GM21529 (cell line): Measurements from ENCODE around the gene PSMC5.

Experiments used
- ATAC-seq: cut with Tn5 transposase; IDR thresholded peaks from one replicate; pipeline ENCODE4 v1.9.1; 2021; ENCODE audit not compliant: unreplicated experiment

The PSMC5 gene

DNA sequence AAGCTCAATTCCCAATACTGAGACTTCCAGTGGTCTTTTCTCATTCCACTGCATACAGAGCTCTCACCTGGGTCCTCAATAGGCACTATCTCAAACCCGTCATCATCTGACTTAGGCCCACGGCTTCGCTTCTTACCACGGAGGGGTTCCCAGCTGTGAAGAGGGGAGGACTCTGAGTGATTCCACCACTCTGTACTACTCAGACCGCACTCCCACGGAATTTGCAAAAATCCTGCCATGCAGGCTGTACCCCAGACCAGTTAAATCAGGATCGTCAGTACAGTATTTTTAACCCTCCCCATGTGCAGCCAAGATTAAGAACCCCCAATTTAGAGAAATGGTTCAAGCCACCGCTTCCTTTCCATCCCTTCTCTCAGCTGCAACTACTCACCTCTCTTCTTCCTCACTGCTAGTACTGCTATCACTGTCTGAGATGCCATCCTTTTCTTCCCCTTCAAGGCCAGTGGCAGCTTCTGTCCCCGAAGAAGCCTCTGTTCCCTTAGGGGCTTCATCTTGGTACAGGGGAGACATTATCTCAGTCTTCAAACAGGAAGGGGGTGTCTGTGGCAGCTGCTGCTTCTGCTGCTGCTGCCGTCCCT is 6.2 kb upstream of the PSMC5 start:
- no peak for ATAC-seq

DNA sequence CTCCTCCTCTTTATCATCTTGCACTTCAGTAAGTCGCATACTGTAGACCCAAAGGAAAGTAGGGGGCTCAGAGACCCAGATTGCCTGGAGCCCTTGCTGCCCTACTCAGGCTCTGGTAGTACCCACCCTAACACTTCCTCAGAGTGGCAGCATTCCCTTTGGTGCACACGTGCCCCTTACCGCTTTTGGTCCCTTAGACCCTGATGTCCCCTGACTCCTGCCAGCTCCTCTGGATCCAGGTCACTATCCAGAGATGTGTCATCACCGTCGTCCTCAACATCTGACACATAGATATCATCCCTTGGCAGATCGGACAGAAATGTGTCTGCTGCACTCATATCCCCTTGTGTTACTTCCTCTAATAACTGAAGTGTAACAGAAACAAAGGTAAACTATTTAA is 5.4 kb upstream of the PSMC5 start:
- ATAC-seq = no peak

DNA sequence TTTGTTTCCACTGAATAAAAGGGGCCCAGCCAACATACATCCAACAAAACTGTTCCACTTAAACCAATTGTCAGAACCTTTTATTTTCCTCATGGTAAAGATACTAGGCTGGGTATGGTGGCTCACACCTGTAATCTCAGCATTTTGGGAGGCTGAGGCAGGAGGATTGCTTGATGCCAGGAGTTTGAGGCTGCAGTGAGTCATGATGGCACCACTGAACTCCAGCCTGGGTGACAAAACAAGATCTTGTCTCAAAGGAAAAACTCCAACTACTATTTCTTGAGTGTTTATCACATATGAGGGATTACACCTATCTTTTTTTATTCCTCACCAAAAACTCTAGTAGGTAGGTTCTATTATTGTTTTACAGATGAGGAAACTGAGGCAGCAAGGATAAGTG is 4.7 kb upstream of the PSMC5 start:
- ATAC-seq = no peak

DNA sequence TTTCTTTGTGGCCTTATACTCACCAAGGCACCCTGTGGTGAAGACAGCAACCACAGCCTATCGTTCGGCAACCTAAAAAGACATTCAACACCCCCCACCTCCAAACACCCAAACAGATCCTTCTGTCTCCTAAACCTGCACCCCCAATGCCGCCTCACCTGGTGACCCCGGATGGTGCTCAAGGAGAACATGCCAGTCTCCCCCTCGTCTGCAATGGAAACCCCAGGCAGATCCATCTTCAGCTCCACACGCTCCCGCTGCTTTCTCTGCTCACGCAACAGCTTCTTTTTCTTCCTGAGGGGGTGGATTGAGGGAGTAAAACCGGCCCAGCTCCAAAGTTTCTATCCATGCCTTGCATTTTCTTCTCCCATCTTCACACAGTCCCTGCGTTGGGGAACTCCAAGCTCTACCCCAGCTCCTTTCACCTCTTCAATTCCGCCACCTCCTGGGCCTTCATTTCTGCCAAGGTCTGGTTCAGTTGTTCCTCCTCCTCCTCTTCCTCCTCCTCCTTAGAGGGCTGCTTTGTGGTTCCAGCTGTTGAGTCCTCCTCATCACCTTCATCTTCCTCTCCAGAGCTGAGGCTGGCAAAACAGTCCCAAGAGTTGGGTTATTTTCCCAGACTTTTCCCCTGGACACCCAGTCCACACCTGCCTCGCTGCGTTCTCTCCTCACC is 3.4 kb upstream of the PSMC5 start:
- no peak for ATAC-seq

DNA sequence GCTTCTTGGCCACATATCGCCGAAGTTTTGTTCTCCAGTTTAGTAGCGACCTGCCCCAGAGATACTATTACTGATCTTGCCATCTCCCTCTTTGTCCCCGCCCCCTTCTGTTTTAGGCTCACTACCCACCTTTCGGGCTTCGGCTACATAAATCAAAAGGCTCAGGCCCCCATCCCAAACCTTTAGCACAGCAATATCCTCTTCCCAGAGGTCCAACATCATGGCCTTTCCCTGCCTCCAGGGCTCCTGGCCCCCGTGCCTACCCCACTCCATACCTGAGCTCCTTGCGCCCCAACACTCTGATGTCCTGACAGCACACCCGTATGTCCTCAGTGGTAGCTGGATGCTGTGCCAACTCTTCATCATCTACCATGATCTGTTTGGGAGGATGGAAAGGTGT is 2.9 kb upstream of the PSMC5 start:
- ATAC-seq = no peak

DNA sequence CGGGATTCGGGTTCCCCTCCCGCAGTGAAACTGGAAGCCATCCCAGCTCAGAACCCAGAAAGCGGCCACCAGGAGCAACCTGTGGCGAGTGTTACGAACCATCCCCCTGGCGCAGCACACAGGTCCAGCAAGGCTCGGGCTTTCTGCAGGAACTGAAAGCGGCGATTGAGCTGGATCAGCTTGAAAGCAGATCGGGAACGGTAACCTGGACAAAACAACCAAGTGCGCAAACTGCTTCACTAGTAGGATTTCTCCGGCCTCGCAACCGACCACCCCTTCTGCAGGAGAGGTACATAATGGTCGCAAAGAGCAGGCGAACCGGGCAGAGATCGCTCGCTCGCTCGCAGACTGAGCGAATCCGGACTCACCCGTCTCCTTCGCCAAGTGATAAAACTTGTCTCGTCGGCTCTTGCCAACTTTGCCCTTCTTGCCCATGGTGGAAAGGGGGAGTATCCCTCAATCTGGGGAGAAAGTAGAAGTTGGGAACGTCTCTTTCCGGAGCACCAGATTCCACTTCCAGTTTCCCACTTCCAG is 696 bp upstream of the PSMC5 start:
- no peak for ATAC-seq

DNA sequence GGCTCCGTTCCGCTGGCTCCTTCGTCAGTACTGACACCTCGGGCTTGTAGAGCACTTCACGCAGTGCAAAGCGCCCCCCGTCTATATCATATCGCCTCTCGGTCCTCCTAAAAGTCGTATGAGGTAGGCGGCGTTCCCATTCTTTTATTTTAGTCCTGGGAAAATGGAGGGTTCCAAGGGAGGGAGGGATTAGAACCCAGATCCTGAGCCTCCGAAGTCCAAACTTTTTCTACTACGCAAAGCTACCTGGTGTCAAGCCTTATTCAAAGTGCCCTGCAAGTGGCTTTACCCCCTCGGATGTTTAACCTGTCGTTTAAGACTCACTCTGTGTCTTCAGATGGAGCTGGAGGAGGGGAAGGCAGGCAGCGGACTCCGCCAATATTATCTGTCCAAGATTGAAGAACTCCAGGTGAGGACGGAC is 580 bp downstream of the PSMC5 start:
- no peak for ATAC-seq

DNA sequence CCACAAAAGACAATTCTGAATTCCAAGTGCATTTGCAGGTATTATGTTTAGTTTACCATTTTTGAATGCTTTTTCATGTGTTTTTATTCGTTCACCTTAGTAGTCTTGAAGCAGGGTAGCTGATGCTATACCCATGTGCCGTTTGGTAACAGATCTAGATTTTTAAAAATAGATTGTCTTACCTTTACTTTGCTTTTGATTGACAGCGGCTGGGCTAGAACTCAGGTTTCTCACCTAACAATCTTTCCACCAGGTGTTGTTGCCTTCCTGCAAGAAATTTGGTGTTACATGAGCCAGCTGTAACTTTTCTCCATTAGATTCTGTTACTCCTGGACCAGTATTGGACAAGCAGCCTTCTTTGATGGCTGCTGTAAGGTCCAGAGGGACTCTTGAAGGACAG is 1.7 kb downstream of the PSMC5 start:
- no peak for ATAC-seq

DNA sequence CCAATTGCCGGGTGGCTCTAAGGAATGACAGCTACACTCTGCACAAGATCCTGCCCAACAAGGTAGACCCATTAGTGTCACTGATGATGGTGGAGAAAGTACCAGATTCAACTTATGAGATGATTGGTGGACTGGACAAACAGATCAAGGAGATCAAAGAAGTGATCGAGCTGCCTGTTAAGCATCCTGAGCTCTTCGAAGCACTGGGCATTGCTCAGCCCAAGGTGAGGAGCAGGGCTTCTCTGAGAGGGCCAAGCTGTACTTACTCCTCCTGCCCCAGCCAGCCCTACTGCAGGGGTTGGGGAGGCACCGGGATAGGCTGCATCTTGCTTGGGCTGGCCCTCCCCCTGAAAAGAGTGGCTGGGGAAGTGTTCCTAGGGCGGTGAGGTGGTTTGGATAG is 3.0 kb downstream of the PSMC5 start:
- no peak for ATAC-seq

DNA sequence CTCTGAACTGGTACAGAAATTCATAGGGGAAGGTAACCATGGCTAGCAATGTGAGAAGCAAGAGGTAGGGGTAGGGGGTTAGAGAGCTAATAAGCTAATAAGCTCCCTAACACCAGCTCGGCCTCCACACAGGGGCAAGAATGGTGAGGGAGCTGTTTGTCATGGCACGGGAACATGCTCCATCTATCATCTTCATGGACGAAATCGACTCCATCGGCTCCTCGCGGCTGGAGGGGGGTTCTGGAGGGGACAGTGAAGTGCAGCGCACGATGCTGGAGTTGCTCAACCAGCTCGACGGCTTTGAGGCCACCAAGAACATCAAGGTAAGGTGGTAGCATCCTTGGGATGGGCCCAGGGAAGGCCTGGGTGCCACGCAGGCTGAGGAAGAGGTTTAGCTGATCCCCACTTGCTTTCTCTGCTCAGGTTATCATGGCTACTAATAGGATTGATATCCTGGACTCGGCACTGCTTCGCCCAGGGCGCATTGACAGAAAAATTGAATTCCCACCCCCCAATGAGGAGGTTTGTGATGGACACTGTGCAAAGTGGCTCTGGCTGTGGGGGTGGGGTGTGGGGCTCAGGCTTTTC is 3.8 kb downstream of the PSMC5 start:
- no peak for ATAC-seq

DNA sequence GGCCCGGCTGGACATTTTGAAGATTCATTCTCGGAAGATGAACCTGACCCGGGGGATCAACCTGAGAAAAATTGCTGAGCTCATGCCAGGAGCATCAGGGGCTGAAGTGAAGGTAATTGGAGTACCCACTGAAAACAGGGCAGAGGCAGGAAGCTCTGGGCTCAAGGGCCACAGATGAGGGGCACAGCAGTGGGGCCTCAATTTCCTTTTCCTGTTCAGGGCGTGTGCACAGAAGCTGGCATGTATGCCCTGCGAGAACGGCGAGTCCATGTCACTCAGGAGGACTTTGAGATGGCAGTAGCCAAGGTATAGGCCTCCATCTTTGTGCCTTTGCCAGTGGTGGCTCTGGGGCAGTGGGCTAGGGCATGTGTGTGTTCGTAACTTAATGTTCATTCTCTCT is 4.3 kb downstream of the PSMC5 start:
- ATAC-seq = no peak

DNA sequence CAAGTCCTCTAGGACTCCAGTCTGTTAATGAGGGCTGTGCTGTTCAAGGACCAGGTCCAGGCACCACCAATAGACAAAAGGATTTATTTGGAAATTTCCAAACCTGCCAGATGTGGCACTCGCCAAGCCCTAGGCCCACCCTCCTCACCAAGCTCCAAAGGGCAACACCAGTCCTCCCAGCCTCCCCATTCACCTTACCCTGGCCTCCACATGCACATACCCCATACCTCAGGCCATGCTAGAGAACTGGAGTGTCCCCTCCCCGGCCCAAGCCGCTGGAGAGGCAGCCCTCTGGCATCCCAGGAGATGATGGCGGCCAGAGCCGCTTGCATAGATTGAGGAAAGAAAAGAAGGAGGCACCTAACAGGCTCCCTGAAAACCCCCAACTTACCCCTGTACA is 4.8 kb downstream of the PSMC5 start:
- no peak for ATAC-seq

DNA sequence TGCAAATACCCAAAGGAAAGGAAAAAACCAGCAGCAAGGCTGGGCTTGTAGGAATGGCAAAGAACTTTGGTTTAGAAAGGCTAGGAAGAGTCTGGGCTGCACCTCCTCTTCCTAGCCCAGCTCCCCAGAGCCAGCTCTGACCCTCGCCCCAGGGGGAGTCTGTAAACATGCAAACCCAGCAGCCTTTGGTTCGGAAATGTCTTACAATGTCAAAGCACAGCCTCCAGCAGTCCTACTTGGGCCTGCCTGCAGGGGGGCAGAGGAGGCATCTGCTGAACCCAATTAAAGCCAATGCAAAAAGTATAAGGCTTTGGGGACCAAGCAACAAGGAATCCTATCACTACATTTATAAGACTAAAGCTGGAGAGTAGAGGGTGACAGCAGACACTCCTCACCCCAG is 5.2 kb downstream of the PSMC5 start:
- ATAC-seq = no peak

DNA sequence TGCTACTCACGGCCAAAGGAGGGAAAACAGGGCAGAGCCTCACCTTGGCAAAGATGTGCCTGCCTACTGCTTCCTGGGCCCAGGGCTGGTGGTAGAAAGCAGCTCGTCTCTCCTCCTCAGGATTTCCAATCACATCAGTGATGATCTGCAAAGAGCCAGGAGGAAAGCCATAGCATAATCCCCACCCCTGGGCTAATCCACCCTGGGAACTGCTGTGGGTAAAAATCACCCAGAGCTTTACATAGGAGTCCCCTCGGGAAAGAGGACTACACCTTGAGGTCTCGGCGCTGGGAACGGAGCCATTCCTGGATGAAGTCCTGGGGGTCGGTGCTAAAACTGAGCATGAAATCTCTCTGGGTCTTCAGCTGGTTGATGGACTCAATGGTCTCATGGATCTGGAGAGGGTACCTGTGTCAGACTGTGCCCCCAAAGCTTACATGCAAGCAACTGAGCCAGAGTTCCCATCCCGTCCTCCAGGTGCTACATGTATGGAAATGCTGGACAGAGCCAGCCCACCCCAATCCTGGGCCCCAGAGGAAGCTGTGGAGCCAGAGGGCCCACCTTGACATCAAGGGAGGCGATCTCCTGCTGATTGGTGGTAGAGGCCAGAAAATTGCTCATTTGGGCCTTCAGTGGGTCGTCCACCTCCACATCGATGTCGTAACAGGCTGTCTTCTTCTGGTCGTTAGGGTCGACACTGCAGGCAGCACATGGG is 6.0 kb downstream of the PSMC5 start:
- ATAC-seq = no peak

DNA sequence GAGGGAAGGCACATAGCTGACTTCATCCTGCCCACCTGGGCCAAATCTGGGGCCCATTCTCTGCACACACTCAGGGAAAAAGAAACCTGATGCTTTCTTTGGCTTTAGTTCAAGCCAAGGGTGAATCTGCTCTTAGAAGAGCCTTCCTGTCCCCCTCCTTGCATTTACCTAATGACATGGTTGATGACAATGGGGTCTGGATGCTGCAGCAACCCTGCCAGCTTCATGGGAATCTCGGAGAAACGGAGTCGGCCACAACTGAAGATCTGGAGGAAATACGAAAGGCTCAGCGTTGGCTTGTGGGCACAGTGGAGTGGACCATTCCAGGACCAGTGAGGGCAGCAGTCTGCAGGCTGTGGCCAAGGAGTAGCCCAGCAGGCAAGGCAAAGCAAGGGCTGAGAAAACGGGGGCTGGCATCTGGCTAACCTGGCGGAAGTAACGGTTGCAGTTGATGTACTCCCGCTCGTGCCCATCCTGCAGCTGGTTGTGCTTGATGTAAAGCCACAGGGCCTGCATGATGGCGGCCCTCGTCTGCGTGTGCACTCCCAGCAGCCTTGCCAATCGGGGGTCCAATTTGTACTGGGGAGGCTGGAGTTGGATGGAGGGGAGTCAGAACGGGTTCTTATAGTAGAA is 6.6 kb downstream of the PSMC5 start:
- no peak for ATAC-seq

DNA sequence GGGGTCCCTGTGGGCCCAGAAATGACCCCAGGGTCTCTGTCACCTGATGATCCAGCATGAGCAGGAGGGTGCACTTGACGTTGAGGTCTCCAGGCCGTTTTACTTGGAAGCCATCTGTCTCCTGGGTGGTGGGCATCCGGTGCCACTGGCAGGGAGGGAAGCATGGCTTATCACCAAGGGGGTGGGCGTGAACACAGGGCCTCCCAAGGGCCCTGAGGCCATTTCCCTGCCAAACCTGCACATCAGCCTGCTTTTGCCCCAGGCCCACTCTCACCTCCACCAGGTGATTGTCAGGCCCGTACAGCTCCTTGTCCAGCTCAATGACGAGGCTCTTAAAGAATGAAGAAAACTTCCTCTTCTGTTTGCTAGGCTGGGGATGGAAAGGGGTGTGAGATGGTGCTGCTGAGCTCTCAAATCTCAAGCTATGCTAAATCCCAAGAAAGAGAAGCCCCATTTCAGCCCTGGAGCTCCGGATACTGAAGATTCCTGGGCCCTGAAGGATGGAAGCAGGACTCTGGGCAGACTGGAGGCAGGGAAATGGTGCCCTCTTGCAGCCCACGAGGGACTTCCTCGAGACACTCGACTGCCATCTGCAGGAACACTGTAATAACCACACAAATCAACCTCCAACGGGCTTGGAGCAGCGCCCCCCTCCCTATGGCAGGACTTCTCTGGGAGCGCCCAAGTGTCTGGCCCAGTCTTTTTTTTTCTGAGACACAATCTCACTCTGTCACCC is 7.4 kb downstream of the PSMC5 start:
- peak; percentile 66 for ATAC-seq

DNA sequence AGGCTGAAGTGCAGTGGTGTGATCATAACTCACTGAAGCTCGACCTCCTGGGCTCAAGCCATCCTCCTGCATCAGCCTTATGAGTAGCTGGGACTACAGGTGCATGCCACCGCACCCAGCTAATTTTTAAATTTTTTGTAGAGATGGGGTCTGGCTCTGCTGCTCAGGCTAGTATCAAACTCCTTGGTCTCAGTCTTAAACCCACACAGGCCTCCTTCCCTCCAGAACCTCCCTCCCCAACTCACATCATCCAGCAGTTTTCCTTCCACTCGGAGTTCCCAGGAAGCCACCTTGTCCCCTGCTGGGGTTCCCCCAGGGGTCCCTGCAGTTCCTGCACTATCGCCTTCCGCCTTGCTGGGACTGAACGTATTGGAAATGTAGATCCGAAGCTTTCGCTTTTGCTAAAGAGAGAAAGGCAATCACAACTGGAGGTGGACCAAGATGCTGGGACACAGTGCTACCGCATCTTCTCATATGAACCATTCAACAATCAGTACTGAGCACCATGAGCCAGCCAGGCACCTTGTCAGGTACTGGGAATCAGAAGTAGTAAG is 8.0 kb downstream of the PSMC5 start:
- no peak for ATAC-seq

DNA sequence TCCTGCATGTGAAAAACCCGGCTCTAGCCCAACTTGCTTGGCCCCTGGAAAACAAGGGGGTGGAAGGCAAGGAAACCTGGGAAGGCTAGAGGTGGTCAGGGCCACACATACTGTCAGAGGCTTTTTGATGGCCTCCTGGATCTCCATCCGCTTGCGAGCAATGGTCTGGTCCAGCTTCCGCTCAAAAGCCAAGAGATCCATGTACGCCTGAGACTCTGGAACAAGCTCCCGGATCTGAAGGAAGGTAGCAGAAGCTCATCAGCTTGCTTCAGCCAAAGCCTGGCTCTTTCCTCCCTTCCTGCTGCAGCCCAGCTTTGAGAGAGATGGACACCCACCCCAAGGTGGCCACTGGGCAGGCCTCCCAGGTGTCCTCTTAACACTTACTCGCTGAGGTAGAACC is 9.6 kb downstream of the PSMC5 start:
- no peak for ATAC-seq

DNA sequence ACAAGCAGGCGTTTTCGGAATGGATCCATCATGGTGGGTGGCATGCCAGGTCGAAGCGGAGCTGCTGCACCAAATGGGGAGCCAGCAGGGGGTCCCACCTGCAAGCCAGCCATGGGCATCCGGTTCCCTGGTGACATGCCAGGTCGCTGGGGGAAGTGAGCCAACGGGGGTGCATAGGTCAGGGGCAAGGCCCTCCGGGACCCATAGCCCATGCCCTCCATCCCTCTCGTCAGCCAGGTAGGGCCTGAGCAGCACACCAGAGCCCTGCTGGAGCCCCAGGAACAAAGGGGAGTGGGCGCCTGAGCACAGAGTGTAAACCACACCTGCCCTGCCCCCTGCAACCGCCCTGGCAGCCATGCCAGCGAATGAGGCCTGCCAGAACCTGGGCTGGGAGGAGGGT is 10.2 kb downstream of the PSMC5 start:
- ATAC-seq = no peak

DNA sequence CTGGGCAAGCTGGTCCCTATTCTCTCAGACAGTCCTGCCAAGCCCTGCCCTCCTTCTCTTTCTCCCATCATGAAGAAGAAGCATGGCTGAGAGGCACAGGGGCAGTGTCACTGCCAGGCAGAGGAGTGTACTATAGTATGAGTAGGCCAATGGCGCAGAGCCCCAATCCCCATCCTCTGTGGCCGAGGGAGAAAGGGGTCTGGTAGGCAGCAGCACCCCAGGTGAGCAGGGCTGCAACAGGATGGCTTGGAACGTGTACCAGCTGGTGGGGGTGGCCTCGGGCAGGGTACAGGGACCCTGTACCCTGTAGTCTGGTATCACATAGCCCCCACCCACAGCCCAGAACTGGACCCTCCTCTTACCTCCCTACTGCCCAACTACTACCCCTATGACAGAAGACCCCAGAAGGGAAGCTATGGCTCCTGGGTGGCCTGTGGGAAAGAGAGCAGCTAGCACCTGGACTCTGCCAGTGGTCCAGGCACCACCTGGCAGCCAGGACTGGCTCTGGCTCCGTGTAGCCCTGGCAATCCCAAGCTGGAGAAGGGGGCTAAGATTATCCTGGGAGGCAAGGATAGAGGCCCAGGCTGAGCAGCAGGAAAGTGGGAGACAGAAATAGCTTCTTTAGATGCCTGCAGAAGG is 10.8 kb downstream of the PSMC5 start:
- ATAC-seq = no peak
